ENCODE measurements around the gene LACTB. TPM values are rescaled to one million over a fixed set of nuclear protein-coding genes. Genes with fewer than 3 reads are reported as not detected.

The LACTB gene
- total and polyA plus RNA-seq, 4 donors, result 13.2 to 25.3 (median 19.1) TPM

- Histone ChIP-seq H3K9me3 (ENCODE audit: control insufficient read depth in 4 of 4, low read length in 3 of 4) (no peaks in the 10 kb centered on the region), H3K27ac (ENCODE audit: low read depth in 1 of 2, low read length in 2 of 2) (no peak overlapping the region), H3K4me1 (ENCODE audit: control insufficient read depth in 4 of 4, insufficient read depth in 4 of 4, low read length in 3 of 4) (peaks cover 0 to 18% (median 12%) of the 10 kb centered on the region in 4 donors), H3K9ac (ENCODE audit: low read depth in 1 of 2, low read length in 2 of 2) (no peak overlapping the region), H3K36me3 (ENCODE audit: control insufficient read depth in 4 of 4, insufficient read depth in 3 of 4, low read depth in 1 of 4, low read length in 3 of 4) (no peaks in the 10 kb centered on the region), H3K4me3 (ENCODE audit: low read depth in 1 of 3, low read length in 3 of 3) (no peak overlapping the region), H3K27me3 (ENCODE audit: control insufficient read depth in 4 of 4, insufficient read depth in 4 of 4, low read length in 3 of 4) (no peaks in the 10 kb centered on the region)
- no peak for DNase-seq (ENCODE audit: low spot score)
- TF ChIP-seq TAF1 (conservative IDR thresholded peaks at IDR 0.05) (no peak), HNF4A (conservative IDR thresholded peaks at IDR 0.05) (no peak), RXRA (IDR thresholded peaks at IDR 0.05) (no peak), FOXA1 (IDR thresholded peaks at IDR 0.05) (no peak), JUND (IDR thresholded peaks at IDR 0.05) (no peak), SP1 (IDR thresholded peaks at IDR 0.05) (no peak), ATF3 (IDR thresholded peaks at IDR 0.05) (no peak), EGR1 (IDR thresholded peaks at IDR 0.05; ENCODE audit: low read depth in 2 of 2) (no peak)
- WGBS, result 65% methylated on average over 2 of the region's 2 CpGs
These were observed 64.4 kb downstream of the LACTB start for GRCh38 chr15:63186065-63186464.

DNA sequence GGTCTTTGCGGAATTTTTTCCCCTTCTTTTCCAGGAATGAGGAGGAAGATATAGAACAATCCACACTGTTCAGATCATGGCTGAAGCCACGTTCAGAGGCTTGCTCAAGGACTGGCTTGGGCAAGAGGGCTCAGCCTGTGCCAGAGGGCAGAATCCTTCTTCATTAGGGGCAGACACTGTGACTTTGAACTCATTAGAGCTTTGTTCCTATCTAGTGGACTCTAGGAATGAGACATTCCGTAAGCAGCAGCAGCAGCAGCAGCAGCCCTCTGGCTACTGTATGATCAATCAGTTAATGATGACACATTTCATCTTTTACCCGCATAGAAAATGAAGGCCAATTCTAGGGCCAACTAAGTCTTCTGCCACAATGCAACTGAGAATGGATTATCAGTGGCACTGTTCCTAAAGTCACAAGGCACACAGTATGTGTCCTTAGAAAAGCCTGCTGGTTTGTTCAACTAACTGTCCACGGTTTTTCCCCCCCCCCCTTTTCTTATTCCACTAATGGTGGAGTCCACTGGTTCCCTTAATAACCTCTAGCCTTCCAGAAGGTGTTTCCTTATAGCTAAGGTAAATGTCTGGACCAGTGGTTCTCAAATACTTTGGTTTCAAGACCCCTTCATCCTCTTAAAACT, 66.0 kb downstream of the LACTB start:
- TF ChIP-seq TAF1 (conservative IDR thresholded peaks at IDR 0.05) (no peak), ZBTB33 (IDR thresholded peaks at IDR 0.05) (no peak), HNF4G (IDR thresholded peaks at IDR 0.05) (no peak), FOXA2 (IDR thresholded peaks at IDR 0.05) (no peak), RAD21 (IDR thresholded peaks at IDR 0.05) (no peak), MAX (IDR thresholded peaks at IDR 0.05) (no peak), GABPA (IDR thresholded peaks at IDR 0.05 in 1 of 2, conservative IDR thresholded peaks at IDR 0.05 in 1 of 2) (no peak), NR2F2 (IDR thresholded peaks at IDR 0.05) (no peak), SP1 (IDR thresholded peaks at IDR 0.05) (no peak), CTCF (IDR thresholded peaks at IDR 0.05; ENCODE audit: low read depth, low read length, missing input control) (no peak), HNF4A (conservative IDR thresholded peaks at IDR 0.05) (no peak), ATF3 (IDR thresholded peaks at IDR 0.05) (no peak), RXRA (IDR thresholded peaks at IDR 0.05) (no peak), JUND (IDR thresholded peaks at IDR 0.05) (no peak), FOXA1 (IDR thresholded peaks at IDR 0.05) (no peak), YY1 (IDR thresholded peaks at IDR 0.05) (no peak), EGR1 (IDR thresholded peaks at IDR 0.05; ENCODE audit: low read depth in 2 of 2) (no peak)
- TF ChIP-seq, protein P1, sequence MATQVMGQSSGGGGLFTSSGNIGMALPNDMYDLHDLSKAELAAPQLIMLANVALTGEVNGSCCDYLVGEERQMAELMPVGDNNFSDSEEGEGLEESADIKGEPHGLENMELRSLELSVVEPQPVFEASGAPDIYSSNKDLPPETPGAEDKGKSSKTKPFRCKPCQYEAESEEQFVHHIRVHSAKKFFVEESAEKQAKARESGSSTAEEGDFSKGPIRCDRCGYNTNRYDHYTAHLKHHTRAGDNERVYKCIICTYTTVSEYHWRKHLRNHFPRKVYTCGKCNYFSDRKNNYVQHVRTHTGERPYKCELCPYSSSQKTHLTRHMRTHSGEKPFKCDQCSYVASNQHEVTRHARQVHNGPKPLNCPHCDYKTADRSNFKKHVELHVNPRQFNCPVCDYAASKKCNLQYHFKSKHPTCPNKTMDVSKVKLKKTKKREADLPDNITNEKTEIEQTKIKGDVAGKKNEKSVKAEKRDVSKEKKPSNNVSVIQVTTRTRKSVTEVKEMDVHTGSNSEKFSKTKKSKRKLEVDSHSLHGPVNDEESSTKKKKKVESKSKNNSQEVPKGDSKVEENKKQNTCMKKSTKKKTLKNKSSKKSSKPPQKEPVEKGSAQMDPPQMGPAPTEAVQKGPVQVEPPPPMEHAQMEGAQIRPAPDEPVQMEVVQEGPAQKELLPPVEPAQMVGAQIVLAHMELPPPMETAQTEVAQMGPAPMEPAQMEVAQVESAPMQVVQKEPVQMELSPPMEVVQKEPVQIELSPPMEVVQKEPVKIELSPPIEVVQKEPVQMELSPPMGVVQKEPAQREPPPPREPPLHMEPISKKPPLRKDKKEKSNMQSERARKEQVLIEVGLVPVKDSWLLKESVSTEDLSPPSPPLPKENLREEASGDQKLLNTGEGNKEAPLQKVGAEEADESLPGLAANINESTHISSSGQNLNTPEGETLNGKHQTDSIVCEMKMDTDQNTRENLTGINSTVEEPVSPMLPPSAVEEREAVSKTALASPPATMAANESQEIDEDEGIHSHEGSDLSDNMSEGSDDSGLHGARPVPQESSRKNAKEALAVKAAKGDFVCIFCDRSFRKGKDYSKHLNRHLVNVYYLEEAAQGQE (IDR thresholded peaks at IDR 0.05), result no peak
- DNase-seq (ENCODE audit: low spot score), result no peak
- Histone ChIP-seq H3K9me3 (ENCODE audit: control insufficient read depth in 4 of 4, low read length in 3 of 4) (no peaks in the 10 kb centered on the region), H3K27ac (ENCODE audit: low read depth in 1 of 2, low read length in 2 of 2) (no peak overlapping the region), H3K4me3 (ENCODE audit: low read depth in 1 of 3, low read length in 3 of 3) (no peak overlapping the region), H3K9ac (ENCODE audit: low read depth in 1 of 2, low read length in 2 of 2) (no peak overlapping the region), H3K36me3 (ENCODE audit: control insufficient read depth in 4 of 4, insufficient read depth in 3 of 4, low read depth in 1 of 4, low read length in 3 of 4) (no peaks in the 10 kb centered on the region), H3K27me3 (ENCODE audit: control insufficient read depth in 4 of 4, insufficient read depth in 4 of 4, low read length in 3 of 4) (no peaks in the 10 kb centered on the region), H3K4me1 (ENCODE audit: control insufficient read depth in 4 of 4, insufficient read depth in 4 of 4, low read length in 3 of 4) (peaks cover 0 to 18% (median 12%) of the 10 kb centered on the region in 4 donors)
- 82% methylated on average over 5 of the region's 5 CpGs for WGBS
